Smooth muscle cell (in vitro differentiated cells): ENCODE data around the gene UQCRQ. TPM values are rescaled to one million over a fixed set of nuclear protein-coding genes. Genes with fewer than 3 reads are reported as not detected.

Experiments
- DNase-seq: peaks from one replicate; lab custom pipeline; 2025; ENCODE audit not compliant: unreplicated experiment; lab: John Stamatoyannopoulos, UW
- H2AFZ ChIP-seq: fragments of 200-600 bp; sonication (generic); 2 replicates; pipeline ENCODE4 v1.6.0; 2016; ENCODE audit warnings: antibody characterized with exemption, low read depth, mild to moderate bottlenecking
- H3F3A ChIP-seq: fragments of 200-600 bp; sonication (generic); 2 replicates; pipeline ENCODE4 v1.6.0; 2017; ENCODE audit warnings: antibody characterized with exemption, low read depth
- H3K27ac ChIP-seq: fragments of 200-600 bp; sonication (generic); 2 replicates; pipeline ENCODE4 v1.5.1; 2016; ENCODE audit warnings: low read depth, mild to moderate bottlenecking
- H3K27me3 ChIP-seq: fragments of 200-600 bp; sonication (generic); 2 replicates; pipeline ENCODE4 v1.6.1; 2016; ENCODE audit warnings: low read depth, mild to moderate bottlenecking
- H3K36me3 ChIP-seq: fragments of 200-600 bp; sonication (generic); 2 replicates; pipeline ENCODE4 v1.5.1; 2016; ENCODE audit warnings: low read depth
- H3K4me1 ChIP-seq: fragments of 200-600 bp; sonication (generic); 2 replicates; pipeline ENCODE4 v1.5.1; 2016; ENCODE audit warnings: low read depth
- H3K4me2 ChIP-seq: fragments of 200-600 bp; sonication (generic); 2 replicates; pipeline ENCODE4 v1.6.0; 2016; ENCODE audit warnings: mild to moderate bottlenecking
- H3K4me3 ChIP-seq: fragments of 200-600 bp; sonication (generic); 2 replicates; pipeline ENCODE4 v1.5.1; 2016; ENCODE audit warnings: mild to moderate bottlenecking
- H3K79me2 ChIP-seq: fragments of 200-600 bp; sonication (generic); 2 replicates; pipeline ENCODE4 v1.6.0; 2016; ENCODE audit warnings: low read depth, mild to moderate bottlenecking
- H3K9ac ChIP-seq: fragments of 200-600 bp; sonication (generic); 2 replicates; pipeline ENCODE4 v1.6.0; 2016; ENCODE audit warnings: low read depth
- H3K9me3 ChIP-seq: fragments of 200-600 bp; sonication (generic); replicated peaks from 2 replicates; pipeline ENCODE4 v1.5.1; 2016; ENCODE audit warnings: low read depth
- H4K20me1 ChIP-seq: fragments of 200-600 bp; sonication (generic); 2 replicates; pipeline ENCODE4 v1.6.0; 2016; ENCODE audit warnings: low read depth
- WGBS: methylation state at CpG from one replicate; pipeline ENCODE4 v1.1.7; 2016; ENCODE audit warnings: low lambda C conversion rate; 5-methylcytosine and 5-hydroxymethylcytosine counted together
- polyA plus RNA-seq: library from polyadenylated mRNA; unstranded; fragments of >200 nt; fragmentation: Nextera tagmentation; extraction: Ambion mirVana; gene quantifications from 2 replicates; pipeline ENCODE4 v1.2.1, GENCODE V29; 2016
- total RNA-seq: library from RNA; depleted of rRNA; stranded (reverse); fragments of >200 nt; gene quantifications from 2 replicates; pipeline ENCODE4 v1.2.3, GENCODE V29; 2014
- TF ChIP-seq, protein P1 (sequence below): fragments of 200-600 bp; sonication (generic); IDR thresholded peaks from 2 replicates; pipeline ENCODE4 v1.5.1; 2017; ENCODE audit warnings: borderline replicate concordance, mild to moderate bottlenecking, antibody characterized with exemption; ENCODE audit not compliant: insufficient read depth, poor library complexity, severe bottlenecking

The UQCRQ gene
- total and polyA plus RNA-seq, 2 experiments from 2014 or later: 137 to 1,128 TPM

DNA sequence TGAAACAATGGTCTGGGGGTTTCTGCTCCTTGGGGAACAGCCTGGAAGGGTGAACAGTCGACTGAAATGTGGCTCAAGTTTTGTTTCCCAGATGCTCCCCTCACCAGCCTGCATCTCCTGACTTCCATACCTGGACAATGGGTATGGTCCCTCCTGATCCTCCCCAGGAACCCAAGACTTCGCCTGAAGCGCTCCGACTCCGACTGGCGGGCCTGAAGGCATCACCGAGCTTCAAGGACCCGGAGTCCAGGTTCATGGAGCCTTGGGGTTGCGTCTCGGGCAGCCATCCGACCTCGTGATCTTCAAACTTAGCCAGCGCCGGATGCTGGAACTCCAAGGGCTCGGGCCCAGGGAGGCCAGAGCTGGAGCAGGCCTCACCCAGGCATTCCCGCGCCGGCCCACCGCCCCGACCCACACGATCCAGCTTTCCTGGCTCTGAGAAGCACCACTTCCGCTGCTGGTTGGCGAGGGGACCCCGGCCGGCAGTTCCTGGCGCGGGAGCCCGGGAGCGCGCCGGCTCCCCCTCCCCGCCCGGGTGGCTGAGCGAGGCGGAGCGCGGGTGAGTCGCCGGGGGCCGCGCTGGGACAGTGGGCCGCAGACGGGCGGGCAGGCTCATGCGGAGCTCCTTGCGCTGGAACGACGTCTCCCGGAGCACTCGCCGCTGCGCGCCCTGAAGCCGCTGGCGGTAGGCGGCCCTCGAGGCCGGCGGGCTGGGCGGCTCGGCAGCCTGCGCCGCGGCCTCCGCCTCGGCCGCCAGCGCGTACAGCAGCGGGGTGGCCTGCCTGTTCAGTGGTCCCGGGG lies 41.2 kb upstream of the UQCRQ start:
- no peak overlapping the region for H3K27ac ChIP-seq
- peaks cover 2% of the 10 kb centered on the region for H3K27me3 ChIP-seq
- H3K36me3 ChIP-seq: no peaks in the 10 kb centered on the region
- no peaks in the 10 kb centered on the region for H3K9me3 ChIP-seq
- peak overlapping the region; percentile 38 for H3K4me3 ChIP-seq
- peak overlapping the region; percentile 72 for H2AFZ ChIP-seq
- DNase-seq: no peak
- no peaks in the 10 kb centered on the region for H3K79me2 ChIP-seq
- H3K4me2 ChIP-seq: peak overlapping the region; percentile 85
- no peaks in the 10 kb centered on the region for H3F3A ChIP-seq
- no peaks in the 10 kb centered on the region for H4K20me1 ChIP-seq
- peaks cover 11% of the 10 kb centered on the region for H3K4me1 ChIP-seq
- no peak overlapping the region for H3K9ac ChIP-seq
- TF ChIP-seq, protein P1, sequence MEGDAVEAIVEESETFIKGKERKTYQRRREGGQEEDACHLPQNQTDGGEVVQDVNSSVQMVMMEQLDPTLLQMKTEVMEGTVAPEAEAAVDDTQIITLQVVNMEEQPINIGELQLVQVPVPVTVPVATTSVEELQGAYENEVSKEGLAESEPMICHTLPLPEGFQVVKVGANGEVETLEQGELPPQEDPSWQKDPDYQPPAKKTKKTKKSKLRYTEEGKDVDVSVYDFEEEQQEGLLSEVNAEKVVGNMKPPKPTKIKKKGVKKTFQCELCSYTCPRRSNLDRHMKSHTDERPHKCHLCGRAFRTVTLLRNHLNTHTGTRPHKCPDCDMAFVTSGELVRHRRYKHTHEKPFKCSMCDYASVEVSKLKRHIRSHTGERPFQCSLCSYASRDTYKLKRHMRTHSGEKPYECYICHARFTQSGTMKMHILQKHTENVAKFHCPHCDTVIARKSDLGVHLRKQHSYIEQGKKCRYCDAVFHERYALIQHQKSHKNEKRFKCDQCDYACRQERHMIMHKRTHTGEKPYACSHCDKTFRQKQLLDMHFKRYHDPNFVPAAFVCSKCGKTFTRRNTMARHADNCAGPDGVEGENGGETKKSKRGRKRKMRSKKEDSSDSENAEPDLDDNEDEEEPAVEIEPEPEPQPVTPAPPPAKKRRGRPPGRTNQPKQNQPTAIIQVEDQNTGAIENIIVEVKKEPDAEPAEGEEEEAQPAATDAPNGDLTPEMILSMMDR: no peak
- 37% methylated on average over 41 of the region's 71 CpGs for WGBS

DNA sequence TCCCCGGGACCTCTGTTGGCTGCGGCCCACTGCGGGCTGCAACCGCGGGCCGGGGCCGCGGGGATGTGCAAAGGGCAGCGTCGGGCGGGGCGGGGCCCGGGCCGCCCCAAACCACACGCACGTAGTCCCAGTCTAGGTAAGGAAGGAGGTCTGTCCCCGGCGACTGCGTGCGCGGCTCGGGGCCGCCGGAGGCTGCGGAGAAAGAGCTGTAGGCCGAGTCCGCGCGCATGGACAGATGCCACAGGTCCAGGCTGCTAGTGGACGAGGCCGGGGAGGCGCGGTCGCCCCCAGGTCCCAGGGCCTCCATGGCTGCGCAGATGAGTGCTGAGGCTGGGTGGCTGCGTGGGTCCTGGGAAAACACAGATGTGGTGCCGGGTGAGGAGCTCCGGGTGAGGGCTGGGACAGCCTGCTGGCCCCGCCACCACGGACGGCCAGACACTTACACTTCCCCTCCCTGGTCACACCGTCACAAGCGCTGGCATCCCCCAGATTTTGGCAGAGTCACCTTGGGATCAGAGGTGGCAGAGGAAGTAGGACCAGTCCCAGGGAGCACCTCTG lies 40.5 kb upstream of the UQCRQ start:
- TF ChIP-seq, protein P1: no peak
- Histone ChIP-seq H3K9ac (no peak overlapping the region), H3F3A (no peaks in the 10 kb centered on the region), H3K9me3 (no peaks in the 10 kb centered on the region), H3K4me1 (peaks cover 11% of the 10 kb centered on the region), H3K27me3 (peaks cover 2% of the 10 kb centered on the region), H3K79me2 (no peaks in the 10 kb centered on the region), H2AFZ (peak overlapping the region; percentile 72), H3K4me3 (peak overlapping the region; percentile 38), H3K36me3 (no peaks in the 10 kb centered on the region), H4K20me1 (no peaks in the 10 kb centered on the region), H3K27ac (no peak overlapping the region), H3K4me2 (peak overlapping the region; percentile 85)
- DNase-seq: no peak
- WGBS: 28% methylated on average over 34 of the region's 43 CpGs

DNA sequence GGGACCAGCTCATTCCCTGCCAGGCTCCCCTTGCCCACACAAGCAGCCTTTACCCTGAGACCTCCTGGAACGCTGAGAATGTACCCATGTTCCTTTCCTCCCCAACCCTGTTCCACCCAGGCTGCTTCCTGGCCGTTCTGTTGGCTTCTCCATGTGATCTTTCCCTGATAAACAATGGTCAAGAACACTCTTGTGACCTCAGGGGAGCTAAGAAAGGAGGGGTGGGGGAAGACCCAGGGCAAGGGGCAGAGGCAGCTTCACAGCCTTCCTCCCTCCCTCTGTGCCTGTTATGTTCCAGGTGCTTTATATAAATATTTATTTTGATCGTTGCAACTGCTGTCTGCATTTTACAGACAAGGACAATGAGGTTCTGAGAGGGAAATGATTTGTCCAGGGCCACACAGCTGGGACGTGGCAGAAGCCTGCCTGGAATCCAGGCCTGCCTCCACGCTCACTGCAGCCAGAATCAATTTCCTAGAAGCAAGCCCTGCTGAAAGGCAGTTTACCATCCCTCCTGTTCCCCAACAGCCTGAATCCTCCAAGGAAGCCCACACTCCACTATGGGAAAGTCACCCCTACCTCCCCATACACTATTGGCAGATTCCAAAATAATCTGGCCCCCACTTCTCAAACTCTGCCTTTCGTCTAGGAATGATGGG lies 39.9 kb upstream of the UQCRQ start:
- Histone ChIP-seq H3F3A (no peaks in the 10 kb centered on the region), H2AFZ (no peak overlapping the region), H3K4me1 (peaks cover 11% of the 10 kb centered on the region), H3K27ac (no peak overlapping the region), H3K36me3 (no peaks in the 10 kb centered on the region), H3K9me3 (no peaks in the 10 kb centered on the region), H3K4me3 (no peak overlapping the region), H3K4me2 (no peak overlapping the region), H3K79me2 (no peaks in the 10 kb centered on the region), H3K9ac (no peak overlapping the region), H3K27me3 (peaks cover 2% of the 10 kb centered on the region), H4K20me1 (no peaks in the 10 kb centered on the region)
- TF ChIP-seq, protein P1: no peak
- DNase-seq: no peak
- 79% methylated on average over 6 of the region's 6 CpGs for WGBS
